RWPE2 (cell line): ENCODE measurements around the gene PIK3R5.

Source experiments
- ATAC-seq: fragments of 200-7000 bp; cut with Tn5 transposase; 3 replicates; pipeline ENCODE4 v1.9.1; 2021; ENCODE audit warnings: low read depth
- DNase-seq: peaks from one replicate; pipeline ENCODE4 v3.0.0-alpha.2; 2020; ENCODE audit warnings: low spot score
- H3K27ac ChIP-seq: fragments of 450-650 bp; 2 replicates; pipeline ENCODE4 v1.5.1; 2017; ENCODE audit warnings: mild to moderate bottlenecking; ENCODE audit not compliant: poor library complexity, severe bottlenecking
- H3K27me3 ChIP-seq: fragments of 250-450 bp; sonication (Bioruptor Pico); 2 replicates; pipeline ENCODE4 v1.5.1; 2021; ENCODE audit warnings: mild to moderate bottlenecking, moderate library complexity; ENCODE audit not compliant: insufficient read depth, poor library complexity, severe bottlenecking
- H3K36me3 ChIP-seq: fragments of 250-450 bp; sonication (Bioruptor Pico); 2 replicates; pipeline ENCODE4 v1.5.1; 2020; ENCODE audit warnings: low read depth, mild to moderate bottlenecking, moderate library complexity
- H3K4me1 ChIP-seq: fragments of 250-450 bp; sonication (Bioruptor Pico); 2 replicates; pipeline ENCODE4 v1.5.1; 2021; ENCODE audit warnings: mild to moderate bottlenecking, moderate library complexity; ENCODE audit not compliant: insufficient read depth, poor library complexity, severe bottlenecking
- H3K4me3 ChIP-seq: fragments of 250-450 bp; sonication (Bioruptor Pico); 2 replicates; pipeline ENCODE4 v1.5.1; 2021; ENCODE audit warnings: mild to moderate bottlenecking, moderate library complexity; ENCODE audit not compliant: severe bottlenecking
- H3K9me3 ChIP-seq: fragments of 250-450 bp; sonication (Bioruptor Pico); 2 replicates; pipeline ENCODE4 v1.5.1; 2021; ENCODE audit warnings: mild to moderate bottlenecking, moderate library complexity; ENCODE audit not compliant: severe bottlenecking
- CTCF ChIP-seq: fragments of 450-650 bp; IDR thresholded peaks from one replicate; pipeline ENCODE4 v1.5.1; 2017; ENCODE audit warnings: mild to moderate bottlenecking, moderate library complexity; ENCODE audit not compliant: poor library complexity, severe bottlenecking

The PIK3R5 gene

GRCh38 chr17:8839410-8839935 lies 126.0 kb downstream of the PIK3R5 start:
- ATAC-seq: no peak
- no peak overlapping the region for H3K27ac ChIP-seq
- no peak for DNase-seq
- H3K27me3 ChIP-seq: no peaks in the 10 kb centered on the region
- no peak overlapping the region for H3K4me3 ChIP-seq
- no peak for TF ChIP-seq CTCF
- no peaks in the 10 kb centered on the region for H3K9me3 ChIP-seq
- no peaks in the 10 kb centered on the region for H3K4me1 ChIP-seq
- H3K36me3 ChIP-seq: no peaks in the 10 kb centered on the region

- TF ChIP-seq CTCF: no peak
- DNase-seq (no peak), ATAC-seq (no peak)
- Histone ChIP-seq H3K27ac (no peak overlapping the region), H3K4me1 (no peaks in the 10 kb centered on the region), H3K27me3 (no peaks in the 10 kb centered on the region), H3K9me3 (no peaks in the 10 kb centered on the region), H3K4me3 (no peak overlapping the region), H3K36me3 (no peaks in the 10 kb centered on the region)
Measured at GRCh38 chr17:8838551-8839095, 126.9 kb downstream of the PIK3R5 start.

GRCh38 chr17:8837563-8838075 lies 127.9 kb downstream of the PIK3R5 start:
- no peaks in the 10 kb centered on the region for H3K9me3 ChIP-seq
- no peaks in the 10 kb centered on the region for H3K36me3 ChIP-seq
- ATAC-seq (peak; percentile 48), DNase-seq (no peak)
- H3K27me3 ChIP-seq: no peaks in the 10 kb centered on the region
- H3K4me3 ChIP-seq: no peak overlapping the region
- no peak for TF ChIP-seq CTCF
- H3K27ac ChIP-seq: no peak overlapping the region
- H3K4me1 ChIP-seq: no peaks in the 10 kb centered on the region

GRCh38 chr17:8836821-8837562 lies 128.5 kb downstream of the PIK3R5 start:
- no peaks in the 10 kb centered on the region for H3K36me3 ChIP-seq

More at GRCh38 chr17:8836821-8837562, 128.5 kb downstream of the PIK3R5 start:
- H3K27ac ChIP-seq: no peak overlapping the region
- H3K9me3 ChIP-seq: no peaks in the 10 kb centered on the region
- no peaks in the 10 kb centered on the region for H3K4me1 ChIP-seq
- no peaks in the 10 kb centered on the region for H3K27me3 ChIP-seq
- DNase-seq: no peak
- H3K4me3 ChIP-seq: no peak overlapping the region
- TF ChIP-seq CTCF: no peak
- ATAC-seq: no peak
